Fibroblast of skin of left biceps (primary cell): ENCODE measurements around the gene GFPT1.

Experiments
- DNase-seq, 2 experiments: peaks; one replicate each; pipeline ENCODE4 v3.0.0-alpha.2; 2013; ENCODE audit warnings: low read depth in 2 of 2

GFPT1 gene

GRCh38 chr2:69291004-69291650, 95.9 kb downstream of the GFPT1 start:
- DNase-seq: peak in 1 of 2 experiments; percentile 63

- no peak for DNase-seq
Measured at GRCh38 chr2:69288429-69288828, 98.6 kb downstream of the GFPT1 start.

- no peak for DNase-seq
Measured at GRCh38 chr2:69287544-69287943, 99.5 kb downstream of the GFPT1 start.

GRCh38 chr2:69285379-69285894, 101.6 kb downstream of the GFPT1 start:
- no peak for DNase-seq

- DNase-seq: no peak
Measured at GRCh38 chr2:69280796-69281412, 106.1 kb downstream of the GFPT1 start.

- DNase-seq: no peak
Measured at GRCh38 chr2:69279931-69280681, 106.9 kb downstream of the GFPT1 start.

GRCh38 chr2:69279211-69279610, 107.8 kb downstream of the GFPT1 start:
- no peak for DNase-seq

GRCh38 chr2:69278366-69278765, 108.7 kb downstream of the GFPT1 start:
- DNase-seq: no peak

GRCh38 chr2:69275490-69275889, 111.5 kb downstream of the GFPT1 start:
- DNase-seq: no peak

- DNase-seq: no peak
Measured at GRCh38 chr2:69272803-69273471, 114.1 kb downstream of the GFPT1 start.

- DNase-seq: peak in 1 of 2 experiments; percentile 47
Measured at GRCh38 chr2:69271831-69272257, 115.2 kb downstream of the GFPT1 start.
